ENCODE measurements around the gene PGGT1B. TPM values are rescaled to one million over a fixed set of nuclear protein-coding genes. Genes with fewer than 3 reads are reported as not detected.

PGGT1B gene
- total RNA-seq, 1 experiment from 2014 or later = 14.4 TPM

DNA sequence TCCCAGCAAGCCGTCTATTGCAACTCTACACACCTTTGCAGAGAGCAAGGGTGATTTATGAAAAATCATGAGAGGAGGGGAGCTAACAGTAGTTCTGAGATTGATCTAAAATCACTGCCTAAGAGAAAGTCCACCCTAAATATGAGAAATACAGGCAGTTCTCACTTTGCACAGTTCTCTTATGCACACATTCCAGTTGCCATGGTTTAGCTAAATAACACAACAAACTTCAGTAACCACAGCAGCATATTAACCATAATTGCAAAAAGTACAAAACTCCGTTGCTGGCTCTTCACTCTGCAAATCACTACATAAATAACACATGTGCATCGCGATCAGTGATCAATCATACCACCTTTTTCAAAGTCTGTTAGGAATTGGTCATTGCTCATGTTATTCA, 31.1 kb downstream of the PGGT1B start:
- Histone ChIP-seq H3K4me1 (ENCODE audit: insufficient read depth, low read length) (no peaks in the 10 kb centered on the region), H3K27ac (ENCODE audit: low read length) (no peak overlapping the region), H3K9ac (ENCODE audit: low read length) (no peak overlapping the region), H3K4me3 (ENCODE audit: low read length) (no peak overlapping the region), H3K4me2 (ENCODE audit: low read length) (no peak overlapping the region), H3K9me3 (ENCODE audit: low read length) (no peaks in the 10 kb centered on the region), H2AFZ (ENCODE audit: low read length) (no peak overlapping the region), H3F3A (ENCODE audit: low read length, unreplicated experiment) (no peaks in the 10 kb centered on the region), H4K20me1 (ENCODE audit: low read length) (0 out of 2 replicates have a peak, but pooled peaks cover 5% of the 10 kb centered on the region), H3K79me2 (ENCODE audit: low read length) (no peaks in the 10 kb centered on the region), H3K27me3 (ENCODE audit: low read length) (no peaks in the 10 kb centered on the region), H3K36me3 (ENCODE audit: low read depth, low read length) (peaks cover 15% of the 10 kb centered on the region; the same call in 1 of the 2 replicates), H3K9me2 (replicated peaks; ENCODE audit: low read length) (no peaks in the 10 kb centered on the region)
- TF ChIP-seq EZH2 (IDR thresholded peaks at IDR 0.05; ENCODE audit: low read length, unreplicated experiment) = no peak
- TF ChIP-seq CTCF (conservative IDR thresholded peaks at IDR 0.05; ENCODE audit: low read depth, low read length) = no peak
- TF ChIP-seq EZH2phosphoT487 (IDR thresholded peaks at IDR 0.05; ENCODE audit: borderline replicate concordance, low read length) = no peak
- ChIA-PET POLR2A (ENCODE audit: unreplicated experiment) (no interaction called here), CTCF (no interaction called here)
- intact Hi-C loops (cut with micrococcal nuclease) = no loop called here
- no TSS peak for BruUV-seq (replicated peaks)
- ATAC-seq = no peak
- no peak for DNase-seq

GRCh38 chr5:115229606-115230005, 33.1 kb downstream of the PGGT1B start:
- ChIA-PET POLR2A (ENCODE audit: unreplicated experiment) (no interaction called here), CTCF (no interaction called here)
- Histone ChIP-seq H3K27me3 (ENCODE audit: low read length) (no peaks in the 10 kb centered on the region), H3K4me3 (ENCODE audit: low read length) (no peak overlapping the region), H4K20me1 (ENCODE audit: low read length) (no peaks in the 10 kb centered on the region), H2AFZ (ENCODE audit: low read length) (no peak overlapping the region), H3K79me2 (ENCODE audit: low read length) (no peaks in the 10 kb centered on the region), H3K27ac (ENCODE audit: low read length) (no peak overlapping the region), H3F3A (ENCODE audit: low read length, unreplicated experiment) (no peaks in the 10 kb centered on the region), H3K9ac (ENCODE audit: low read length) (no peak overlapping the region), H3K9me2 (replicated peaks; ENCODE audit: low read length) (no peaks in the 10 kb centered on the region), H3K36me3 (ENCODE audit: low read depth, low read length) (peaks cover 10% of the 10 kb centered on the region; the same call in 1 of the 2 replicates), H3K9me3 (ENCODE audit: low read length) (no peaks in the 10 kb centered on the region), H3K4me1 (ENCODE audit: insufficient read depth, low read length) (no peaks in the 10 kb centered on the region), H3K4me2 (ENCODE audit: low read length) (no peak overlapping the region)
- TF ChIP-seq CTCF (conservative IDR thresholded peaks at IDR 0.05; ENCODE audit: low read depth, low read length) (no peak), EZH2 (IDR thresholded peaks at IDR 0.05; ENCODE audit: low read length, unreplicated experiment) (no peak), EZH2phosphoT487 (IDR thresholded peaks at IDR 0.05; ENCODE audit: borderline replicate concordance, low read length) (no peak)
- no TSS peak for BruUV-seq (replicated peaks)
- ATAC-seq = no peak
- intact Hi-C loops (cut with micrococcal nuclease) = no loop called here
- no peak for DNase-seq

- H3K9me2 ChIP-seq (replicated peaks; ENCODE audit: low read length) = no peaks in the 10 kb centered on the region
- H4K20me1 ChIP-seq (ENCODE audit: low read length) = no peaks in the 10 kb centered on the region
- H3K27me3 ChIP-seq (ENCODE audit: low read length) = no peaks in the 10 kb centered on the region
- H3K4me1 ChIP-seq (ENCODE audit: insufficient read depth, low read length) = no peaks in the 10 kb centered on the region
- TF ChIP-seq EZH2 (IDR thresholded peaks at IDR 0.05; ENCODE audit: low read length, unreplicated experiment) (no peak), EZH2phosphoT487 (IDR thresholded peaks at IDR 0.05; ENCODE audit: borderline replicate concordance, low read length) (no peak), CTCF (conservative IDR thresholded peaks at IDR 0.05; ENCODE audit: low read depth, low read length) (no peak)
- POLR2A ChIA-PET (ENCODE audit: unreplicated experiment) = no interaction called here
- DNase-seq (no peak), ATAC-seq (no peak)
- no peak overlapping the region for H2AFZ ChIP-seq (ENCODE audit: low read length)
- H3K36me3 ChIP-seq (ENCODE audit: low read depth, low read length) = peaks cover 10% of the 10 kb centered on the region; the same call in 1 of the 2 replicates
- no peak overlapping the region for H3K4me3 ChIP-seq (ENCODE audit: low read length)
- no peak overlapping the region for H3K9ac ChIP-seq (ENCODE audit: low read length)
- no peaks in the 10 kb centered on the region for H3F3A ChIP-seq (ENCODE audit: low read length, unreplicated experiment)
- CTCF ChIA-PET = no interaction called here
- H3K79me2 ChIP-seq (ENCODE audit: low read length) = no peaks in the 10 kb centered on the region
- intact Hi-C loops (cut with micrococcal nuclease) = no loop called here
- no peak overlapping the region for H3K27ac ChIP-seq (ENCODE audit: low read length)
- no peaks in the 10 kb centered on the region for H3K9me3 ChIP-seq (ENCODE audit: low read length)
- BruUV-seq (replicated peaks) = no TSS peak
- no peak overlapping the region for H3K4me2 ChIP-seq (ENCODE audit: low read length)
Measured at GRCh38 chr5:115227281-115227680, 35.4 kb downstream of the PGGT1B start.

All from PC-3 (cell line).